Thyroid gland (tissue), 4 donors: ENCODE measurements around the gene SCN2B. TPM values are rescaled to one million over a fixed set of nuclear protein-coding genes. Genes with fewer than 3 reads are reported as not detected.

ENCODE experiments used
- DNase-seq, 2 donors: peaks; one replicate each; pipeline ENCODE4 v3.0.0-alpha.2; 2019
- H3K27ac ChIP-seq, 3 donors: fragments of 200-600 bp; sonication (generic); 1 replicate in 2 of 3; 2 replicates in 1 of 3; pipeline ENCODE4 v1.5.1; 2016 to 2019; ENCODE audit warnings: mild to moderate bottlenecking in 1 of 3, moderate library complexity in 1 of 3
- H3K27me3 ChIP-seq: fragments of 200-600 bp; sonication (generic); one replicate; pipeline ENCODE4 v1.5.1; 2019
- H3K36me3 ChIP-seq, 2 donors: fragments of 200-600 bp; sonication (generic); one replicate each; pipeline ENCODE4 v1.5.1; 2016 to 2019
- H3K4me1 ChIP-seq, 2 donors: fragments of 200-600 bp; sonication (generic); one replicate each; pipeline ENCODE4 v1.5.1; 2017 to 2019
- H3K4me3 ChIP-seq, 3 donors: fragments of 200-600 bp; sonication (generic); replicated peaks in 1 of 3; 1 replicate in 2 of 3; 2 replicates in 1 of 3; pipeline ENCODE4 v1.5.1; 2016; ENCODE audit warnings: mild to moderate bottlenecking in 1 of 3
- H3K9me3 ChIP-seq: fragments of 200-600 bp; sonication (generic); one replicate; pipeline ENCODE4 v1.5.1; 2017
- CTCF ChIP-seq, 6 experiments: fragments of 200-600 bp in 3 of 6; fragments of 450-650 bp in 3 of 6; sonication (generic) in 3 of 6; IDR thresholded peaks; one replicate each; pipeline ENCODE4 v1.5.1; 2016 to 2019; ENCODE audit warnings: antibody characterized with exemption in 6 of 6, mild to moderate bottlenecking in 2 of 6, inconsistent platforms in 1 of 6, moderate library complexity in 1 of 6
- POLR2A ChIP-seq, 2 donors: fragments of 450-650 bp; IDR thresholded peaks; one replicate each; pipeline ENCODE4 v1.6.1; 2017; ENCODE audit warnings: antibody characterized with exemption in 2 of 2, mild to moderate bottlenecking in 2 of 2, moderate library complexity in 1 of 2
- WGBS, 2 donors: methylation state at CpG; one replicate each; pipeline ENCODE4 v1.1.5; 2017; 5-methylcytosine and 5-hydroxymethylcytosine counted together
- intact Hi-C: fragments of 100-400 bp; cut with DNase I; formaldehyde crosslinking; loops from one replicate; pipeline ENCODE4 v1.15.1; 2023
- small RNA-seq: library from RNA; depleted of rRNA; stranded (forward); fragments of <200 nt; gene quantifications from one replicate; pipeline ENCODE3, GENCODE V24; 2016
- total RNA-seq, 4 donors: library from RNA; depleted of rRNA; stranded (reverse); fragments of >200 nt; gene quantifications; one replicate each; pipeline ENCODE4 v1.2.3, GENCODE V29; 2016

SCN2B gene
- total RNA-seq, 4 donors from 2014 or later, result 0.13 to 0.83 (median 0.31) TPM

GRCh38 chr11:118112711-118113430 is 63.6 kb downstream of the SCN2B start:
- intact Hi-C loops, result no loop called here
- no peak for DNase-seq
- Histone ChIP-seq H3K4me1 (no peaks in the 10 kb centered on the region), H3K4me3 (no peak overlapping the region), H3K27me3 (no peaks in the 10 kb centered on the region), H3K36me3 (no peaks in the 10 kb centered on the region), H3K9me3 (no peaks in the 10 kb centered on the region), H3K27ac (no peak overlapping the region)
- TF ChIP-seq CTCF (IDR thresholded peaks at IDR 0.05) (no peak), POLR2A (IDR thresholded peaks at IDR 0.05) (no peak)
- 85 to 87% methylated on average over 11 of the region's 11 CpGs for WGBS, 2 donors

Small RNAs within 50 kb of the gene (small RNA-seq; reads per million reads assigned to genes)
- not detected for gene HSPE1P18

Other genes starting within 250 kb of the SCN2B start
- 10 to 100 TPM in 3 of 4 donors, 1 to 10 TPM in 1; 8.5 to 24.3 (median 13.0) TPM for gene TMPRSS13, start 247.2 kb downstream of the SCN2B start, total RNA-seq
- gene IL10RA, start 190.2 kb downstream of the SCN2B start, total RNA-seq, result 10 to 100 TPM in 3 of 4 donors, 1 to 10 TPM in 1; 5.3 to 21.9 (median 10.6) TPM
- 1 to 10 TPM in 2 of 4 donors, under 1 TPM in 1, not detected in 1; 0.83 to 1.5 (median 1.1) TPM for gene TMPRSS4, start 99.6 kb downstream of the SCN2B start, total RNA-seq
- not detected for gene SMIM35, start 89.7 kb downstream of the SCN2B start, total RNA-seq
- 10 to 100 TPM in 2 of 4 donors, 1 to 10 TPM in 2; 5.5 to 15.7 (median 10.5) TPM for gene SCN4B, start 23.8 kb downstream of the SCN2B start, total RNA-seq
- 1 to 10 TPM; 2.2 to 3.1 (median 2.6) TPM for gene JAML, start 48.4 kb upstream of the SCN2B start, total RNA-seq
- 10 to 100 TPM in 3 of 4 donors, 1 to 10 TPM in 1; 6.9 to 15.3 (median 12.3) TPM for gene MPZL3, start 75.7 kb upstream of the SCN2B start, total RNA-seq
- gene MPZL2, start 87.7 kb upstream of the SCN2B start, total RNA-seq, result 10 to 100 TPM; 40.3 to 92.7 (median 76.1) TPM
- gene CD3E, start 128.1 kb upstream of the SCN2B start, total RNA-seq, result 1 to 10 TPM; 3.0 to 4.3 (median 3.3) TPM
- gene CD3D, start 166.1 kb upstream of the SCN2B start, total RNA-seq, result 1 to 10 TPM in 3 of 4 donors, not detected in 1; 2.0 to 2.3 (median 2.1) TPM
- gene CD3G, start 167.7 kb upstream of the SCN2B start, total RNA-seq, result 1 to 10 TPM; 1.2 to 4.3 (median 1.9) TPM
- 10 to 100 TPM; 42.7 to 57.3 (median 48.2) TPM for gene UBE4A, start 183.0 kb upstream of the SCN2B start, total RNA-seq
- gene ATP5MG, start 225.0 kb upstream of the SCN2B start, total RNA-seq, result 100 to 1,000 TPM in 2 of 4 donors, 10 to 100 TPM in 2; 63.9 to 716 (median 170) TPM